ENCODE data around the gene KCNJ4. TPM values are rescaled to one million over a fixed set of nuclear protein-coding genes. Genes with fewer than 3 reads are reported as not detected.

The KCNJ4 gene
- total RNA-seq, 1 experiment from 2014 or later: 0.92 TPM

DNA sequence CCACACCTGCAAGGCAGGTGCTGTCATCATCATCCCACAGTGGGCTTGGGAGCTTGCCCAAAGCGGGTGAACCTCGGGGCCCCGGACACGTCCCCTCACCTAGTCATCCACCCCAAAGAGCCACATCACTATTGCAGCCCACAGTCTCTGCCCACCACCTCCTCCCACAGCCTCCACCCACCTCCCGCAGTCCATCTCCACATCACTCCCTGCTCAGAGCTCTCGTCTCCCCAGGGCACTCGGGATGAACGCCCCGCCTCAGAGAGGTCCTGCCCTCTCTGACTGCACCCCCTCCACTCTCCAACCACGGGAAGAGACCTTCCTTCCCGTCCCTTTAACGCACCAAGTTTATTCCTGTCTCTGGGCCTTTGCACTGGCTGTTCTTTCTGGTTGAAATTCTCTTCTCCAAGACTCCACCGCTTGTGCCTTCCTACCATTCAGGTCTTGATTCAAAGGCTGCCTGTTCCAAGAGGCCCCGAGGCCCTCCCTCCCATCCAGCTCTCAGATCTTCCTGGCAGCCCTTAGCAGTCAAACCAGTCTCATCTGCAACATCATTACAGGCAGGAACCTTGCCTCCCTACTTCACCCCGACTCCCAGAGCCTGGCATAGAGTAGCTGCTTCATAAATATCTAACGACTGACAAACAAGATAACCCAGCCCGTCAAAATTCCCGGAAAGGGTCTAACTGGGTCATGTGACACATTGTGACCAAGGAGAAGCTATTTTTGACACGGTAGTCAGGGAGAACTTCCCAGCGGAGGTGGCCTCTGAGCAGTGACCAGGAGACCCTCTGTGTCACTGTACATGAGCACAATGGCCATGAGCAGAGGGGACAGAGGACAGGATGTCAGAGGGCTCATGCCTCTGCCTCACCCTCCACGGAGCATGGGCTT, 11.1 kb downstream of the KCNJ4 start:
- H2BK20ac ChIP-seq (ENCODE audit: low read depth, low read length, poor library complexity, severe bottlenecking): no peak overlapping the region
- peak overlapping the region in 1 of 3 experiments; percentile 9; a peak in 1 of 7 replicates for H3K27ac Mint-ChIP-seq
- H3K9me3 Mint-ChIP-seq: no peaks in the 10 kb centered on the region; a peak in 1 of 5 replicates

More for the DNA sequence above, 11.1 kb downstream of the KCNJ4 start:
- Histone ChIP-seq H4K91ac (ENCODE audit: insufficient read length, low read depth, low read length) (no peak overlapping the region), H3K4me2 (ENCODE audit: insufficient read depth, insufficient read length, low read length) (no peak overlapping the region), H4K5ac (ENCODE audit: insufficient read length, low read depth, low read length) (no peak overlapping the region), H2AK5ac (ENCODE audit: insufficient read length, low read length) (no peak overlapping the region), H2BK12ac (ENCODE audit: insufficient read length, low read depth, low read length) (no peak overlapping the region), H3K9me3 (ENCODE audit: control insufficient read depth, low read depth, low read length) (no peaks in the 10 kb centered on the region), H4K8ac (replicated peaks; ENCODE audit: insufficient read length, low read depth, low read length) (no peak overlapping the region), H3K79me2 (ENCODE audit: insufficient read depth, low read length) (no peaks in the 10 kb centered on the region), H3T11ph (ENCODE audit: low read length) (no peak overlapping the region), H3K56ac (ENCODE audit: insufficient read length, low read depth, low read length) (no peak overlapping the region), H2BK120ac (ENCODE audit: low read depth, low read length, poor library complexity, severe bottlenecking) (no peak overlapping the region), H3K23ac (ENCODE audit: insufficient read length, low read depth, low read length) (no peak overlapping the region), H2BK5ac (ENCODE audit: insufficient read length, low read length) (no peak overlapping the region), H3K27me3 (ENCODE audit: insufficient read depth, low read length) (no peaks in the 10 kb centered on the region), H2AFZ (ENCODE audit: low read length) (no peak overlapping the region), H3K4ac (ENCODE audit: low read depth, low read length) (no peak overlapping the region), H2BK15ac (ENCODE audit: low read depth, low read length) (no peak overlapping the region), H3K4me1 (ENCODE audit: insufficient read depth, low read length) (no peaks in the 10 kb centered on the region), H3K14ac (ENCODE audit: insufficient read depth, low read length) (no peak overlapping the region), H4K20me1 (ENCODE audit: control insufficient read depth, insufficient read depth, insufficient read length) (no peaks in the 10 kb centered on the region), H3K79me1 (ENCODE audit: insufficient read depth, low read depth, low read length, poor library complexity, severe bottlenecking) (no peaks in the 10 kb centered on the region), H3K23me2 (ENCODE audit: insufficient read length, low read depth, low read length, poor library complexity, severe bottlenecking) (peaks cover 2% of the 10 kb centered on the region), H3K27ac (ENCODE audit: insufficient read length, low read depth, low read length) (no peak overlapping the region), H3K9ac (ENCODE audit: extremely low read depth, insufficient read length, low read length) (no peak overlapping the region), H3K18ac (ENCODE audit: insufficient read length, low read depth, low read length) (no peak overlapping the region)
- no peak for TF ChIP-seq CTCF (conservative IDR thresholded peaks at IDR 0.05)
- no CpG with 5 or more reads among the region's 21 CpGs for WGBS (ENCODE audit: extremely low coverage, insufficient read length, low lambda C conversion rate)
- no peaks in the 10 kb centered on the region for H3K36me3 Mint-ChIP-seq (ENCODE audit: insufficient read depth in 1 of 3, low read depth in 3 of 3)
- peaks cover 6 to 17% of the 10 kb centered on the region in 2 experiments for H3K4me1 Mint-ChIP-seq
- H3K27me3 Mint-ChIP-seq (ENCODE audit: low read depth): peaks cover 15% of the 10 kb centered on the region
- DNase-seq: no peak
- H3K4me3 Mint-ChIP-seq: no peak overlapping the region

Measured in H9 (cell line).